GM12878 (cell line): ENCODE measurements around the gene IFITM1. TPM values are rescaled to one million over a fixed set of nuclear protein-coding genes. Genes with fewer than 3 reads are reported as not detected.
A peak's percentile ranks its signal among the peaks of the same experiment; 100 is the strongest.

Source experiments
- ATAC-seq: fragments of 200-7000 bp; cut with Tn5 transposase; 3 replicates; pipeline ENCODE4 v1.9.1; 2020; ENCODE audit warnings: mild to moderate bottlenecking, moderate library complexity
- BruUV-seq: library from RNA; stranded (reverse); fragments of 400-500 nt; replicated peaks from 2 replicates; lab custom pipeline; 2021; lab: Mats Ljungman, UMichigan
- CTCF ChIA-PET: fragments of 300-600 bp; sonication (Branson Sonifier 250); formaldehyde crosslinking; extraction: SDS; loops from one replicate; lab custom pipeline; 2021; ENCODE audit warnings: inconsistent platforms; lab: Yijun Ruan, JAX
- POLR2A ChIA-PET: fragments of 350-600 bp; formaldehyde crosslinking; extraction: SDS; loops from one replicate; lab custom pipeline; 2021; ENCODE audit warnings: inconsistent platforms; lab: Charles Lee
- RAD21 ChIA-PET: fragments of 300-600 bp; sonication (Branson Sonifier 250); formaldehyde crosslinking; loops from one replicate; lab custom pipeline; 2023; ENCODE audit warnings: antibody characterized with exemption; ENCODE audit not compliant: unreplicated experiment; lab: Charles Lee
- SMC1A ChIA-PET: fragments of 300-600 bp; sonication (Branson Sonifier 250); formaldehyde crosslinking; loops from one replicate; lab custom pipeline; 2023; ENCODE audit not compliant: unreplicated experiment, uncharacterized antibody; lab: Charles Lee
- DNase-seq: peaks from one replicate; pipeline ENCODE4 v3.0.0-alpha.2; 2011; ENCODE audit warnings: low read depth, low spot score
- FAIRE-seq: peaks from 3 replicates; lab custom pipeline; 2011; peaks lifted over from hg19 to GRCh38; lab: Jason Lieb, UNC
- H2AFZ ChIP-seq: 2 replicates; pipeline ENCODE4 v1.6.0; 2011; ENCODE audit warnings: low read depth, low read length, control low read depth; ENCODE audit not compliant: control insufficient read depth
- H3K27ac ChIP-seq: 2 replicates; pipeline ENCODE4 v1.5.1; 2011; ENCODE audit warnings: control low read depth; ENCODE audit not compliant: control insufficient read depth, insufficient read depth
- H3K27me3 ChIP-seq, 2 experiments: replicated peaks in 1 of 2; 2 replicates each; pipeline versions ENCODE4 v1.6.0 to v1.6.1; 2011; ENCODE audit warnings: low read length in 1 of 2; ENCODE audit not compliant: control insufficient read depth in 2 of 2, insufficient read depth in 2 of 2
- H3K36me3 ChIP-seq, 2 experiments: 2 replicates each; pipeline ENCODE4 v1.5.1; 2011; ENCODE audit warnings: low read length in 1 of 2; ENCODE audit not compliant: control insufficient read depth in 2 of 2, insufficient read depth in 2 of 2
- H3K4me1 ChIP-seq: 2 replicates; pipeline ENCODE4 v1.6.1; 2011; ENCODE audit warnings: mild to moderate bottlenecking, low read length, moderate library complexity, mixed read lengths; ENCODE audit not compliant: control insufficient read depth, insufficient read depth
- H3K4me2 ChIP-seq: 2 replicates; pipeline ENCODE4 v1.6.0; 2011; ENCODE audit warnings: control low read depth; ENCODE audit not compliant: control insufficient read depth, insufficient read depth
- H3K4me3 ChIP-seq: fragments of 200-600 bp; sonication (generic); 2 replicates; pipeline ENCODE4 v1.5.1; 2016
- H3K79me2 ChIP-seq: 2 replicates; pipeline ENCODE4 v1.6.0; 2011; ENCODE audit warnings: low read length; ENCODE audit not compliant: control insufficient read depth, insufficient read depth
- H3K9ac ChIP-seq: 2 replicates; pipeline ENCODE4 v1.8.0; 2011; ENCODE audit warnings: low read length, control low read depth, mixed read lengths; ENCODE audit not compliant: control insufficient read depth, insufficient read depth
- H3K9me3 ChIP-seq: replicated peaks from 3 replicates; pipeline ENCODE4 v1.5.1; 2011; ENCODE audit warnings: mild to moderate bottlenecking, low read length; ENCODE audit not compliant: control insufficient read depth, insufficient read depth
- H4K20me1 ChIP-seq: 2 replicates; pipeline ENCODE4 v1.6.0; 2011; ENCODE audit not compliant: control insufficient read depth, insufficient read depth
- BHLHE40 ChIP-seq, 2 experiments: fragments of 450-650 bp in 1 of 2; IDR thresholded peaks; 2 replicates each; pipeline ENCODE4 v1.6.1; 2011 to 2017; ENCODE audit warnings: low read depth in 2 of 2, borderline replicate concordance in 1 of 2, improper control_type of control experiment in 1 of 2, low read length in 1 of 2, mild to moderate bottlenecking in 1 of 2
- ETV6 ChIP-seq, 2 experiments: fragments of 450-650 bp in 1 of 2; IDR thresholded peaks in 1 of 2; conservative IDR thresholded peaks in 1 of 2; 2 replicates each; pipeline ENCODE4 v1.6.1; 2014; ENCODE audit warnings: antibody characterized with exemption in 1 of 2, borderline replicate concordance in 1 of 2, low read depth in 1 of 2, mild to moderate bottlenecking in 1 of 2, moderate library complexity in 1 of 2
- GATAD2B ChIP-seq: fragments of 450-650 bp; conservative IDR thresholded peaks from 2 replicates; pipeline ENCODE4 v1.6.1; 2017; ENCODE audit warnings: low read depth, mild to moderate bottlenecking, moderate library complexity
- HDAC2 ChIP-seq: fragments of 200-600 bp; sonication (generic); IDR thresholded peaks from 2 replicates; pipeline ENCODE4 v1.6.1; 2017
- NFXL1 ChIP-seq: fragments of 450-650 bp; IDR thresholded peaks from 2 replicates; pipeline ENCODE4 v1.6.1; 2017; ENCODE audit warnings: antibody characterized with exemption, mild to moderate bottlenecking, borderline replicate concordance
- NR2F1 ChIP-seq: fragments of 450-650 bp; conservative IDR thresholded peaks from 2 replicates; pipeline ENCODE4 v1.6.1; 2017; ENCODE audit warnings: mild to moderate bottlenecking
- RBBP5 ChIP-seq: fragments of 200-600 bp; sonication (generic); conservative IDR thresholded peaks from 2 replicates; pipeline ENCODE4 v1.6.1; 2016
- SUPT20H ChIP-seq: IDR thresholded peaks from 2 replicates; pipeline ENCODE4 v1.6.1; 2011; ENCODE audit warnings: low read depth, mild to moderate bottlenecking, low read length, moderate library complexity, borderline replicate concordance; ENCODE audit not compliant: control insufficient read depth
- WGBS: methylation state at CpG from one replicate; pipeline ENCODE4 v1.1.6; 2016; ENCODE audit warnings: low lambda C conversion rate; ENCODE audit not compliant: insufficient replicate concordance, insufficient coverage; ENCODE audit errors: missing lambda C conversion rate; 5-methylcytosine and 5-hydroxymethylcytosine counted together
- in situ Hi-C: fragments of 300-500 bp; cut with MboI; formaldehyde crosslinking; loops from 9 replicates; pipeline ENCODE4 v1.14.3; 2018; ENCODE audit warnings: mixed read lengths
- intact Hi-C: fragments of 100-400 bp; cut with micrococcal nuclease; formaldehyde crosslinking; loops from one replicate; pipeline ENCODE4 v1.14.2; 2022; ENCODE audit not compliant: unreplicated experiment
- polyA plus RNA-seq, 11 experiments: library from polyadenylated mRNA; depleted of rRNA in 4 of 11; unstranded in 6 of 11; stranded (reverse) in 5 of 11; fragments of >200 nt; fragmentation: Nextera tagmentation in 4 of 11; fragmentation: Illumina TruSeq in 1 of 11; extraction: Ambion mirVana in 4 of 11; extraction: Trizol in 1 of 11; gene quantifications; 1 replicate in 1 of 11; 2 replicates in 10 of 11; pipeline versions ENCODE4 v1.2.1 to v1.2.3, GENCODE V29; 2011 to 2016; ENCODE audit warnings: inconsistent platforms in 2 of 11, missing spikeins in 2 of 11, low read depth in 1 of 11
- total RNA-seq, 4 experiments: library from RNA; depleted of rRNA in 3 of 4; stranded (reverse); fragments of >200 nt in 3 of 4; fragmentation: Illumina TruSeq in 1 of 4; extraction: Trizol in 1 of 4; gene quantifications; 2 replicates each; pipeline versions ENCODE4 v1.2.1 to v1.2.3, GENCODE V29; 2013 to 2021
- TF ChIP-seq, protein P1 (sequence below): fragments of 450-650 bp; formaldehyde crosslinking; IDR thresholded peaks from 2 replicates; pipeline ENCODE4 v1.4.0; 2022; ENCODE audit warnings: mild to moderate bottlenecking, moderate library complexity
- TF ChIP-seq, protein P2 (sequence below): fragments of 450-650 bp; IDR thresholded peaks from 2 replicates; pipeline ENCODE4 v1.6.1; 2014; ENCODE audit warnings: mild to moderate bottlenecking
- TF ChIP-seq, protein P3 (sequence below): fragments of 150-350 bp; IDR thresholded peaks from 2 replicates; pipeline ENCODE4 v1.6.1; 2016; ENCODE audit warnings: low read depth, low read length

Gene IFITM1
- total and polyA plus RNA-seq, 10 of the 15 experiments (the other 5 are each of a cell fraction or from before 2014, with no cell fraction given): 396 to 2,788 (median 607) TPM

DNA sequence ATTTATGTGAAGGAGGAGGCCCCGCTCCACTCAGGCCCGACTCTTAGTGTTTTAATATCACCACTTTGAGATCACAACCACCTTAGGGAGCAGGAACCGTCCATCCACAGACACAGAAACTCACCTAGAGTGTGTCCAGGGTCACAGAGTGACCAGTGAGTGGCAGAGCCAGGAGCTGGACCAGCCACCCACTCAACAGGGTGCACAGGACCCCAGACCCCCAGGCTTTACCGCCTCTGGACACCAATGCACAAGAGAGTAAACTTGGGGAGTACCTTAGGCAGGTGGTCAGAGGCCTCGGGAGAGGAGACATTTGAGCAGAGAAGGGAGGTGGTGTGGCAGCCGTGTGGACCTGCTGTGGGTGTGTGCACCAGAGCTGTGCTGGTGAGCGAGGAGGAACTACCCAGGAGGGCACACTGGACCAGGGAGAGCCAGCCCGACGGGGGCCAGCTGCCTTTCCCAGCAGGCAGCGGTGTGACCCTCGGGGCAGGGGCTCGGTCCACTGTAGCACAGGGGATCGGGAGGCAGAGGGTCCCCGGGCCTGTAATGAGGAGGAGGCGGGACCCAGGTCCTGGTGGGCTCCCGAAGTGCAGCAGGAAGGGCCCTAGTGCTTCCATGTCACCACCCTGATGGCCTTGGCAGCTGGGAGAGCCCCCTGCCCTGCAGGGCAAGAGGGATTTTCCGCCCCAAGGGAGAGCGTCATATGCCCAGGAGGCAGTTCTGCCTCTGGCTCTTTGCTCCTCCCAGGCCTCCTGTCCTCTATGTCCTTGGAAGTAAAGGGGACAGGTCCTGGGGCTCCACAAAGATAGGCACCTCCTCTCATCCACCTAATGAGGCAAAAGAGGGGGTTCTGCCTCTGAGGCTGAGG, 43.2 kb upstream of the IFITM1 start:
- TF ChIP-seq NFXL1: no peak
- TF ChIP-seq, protein P1, sequence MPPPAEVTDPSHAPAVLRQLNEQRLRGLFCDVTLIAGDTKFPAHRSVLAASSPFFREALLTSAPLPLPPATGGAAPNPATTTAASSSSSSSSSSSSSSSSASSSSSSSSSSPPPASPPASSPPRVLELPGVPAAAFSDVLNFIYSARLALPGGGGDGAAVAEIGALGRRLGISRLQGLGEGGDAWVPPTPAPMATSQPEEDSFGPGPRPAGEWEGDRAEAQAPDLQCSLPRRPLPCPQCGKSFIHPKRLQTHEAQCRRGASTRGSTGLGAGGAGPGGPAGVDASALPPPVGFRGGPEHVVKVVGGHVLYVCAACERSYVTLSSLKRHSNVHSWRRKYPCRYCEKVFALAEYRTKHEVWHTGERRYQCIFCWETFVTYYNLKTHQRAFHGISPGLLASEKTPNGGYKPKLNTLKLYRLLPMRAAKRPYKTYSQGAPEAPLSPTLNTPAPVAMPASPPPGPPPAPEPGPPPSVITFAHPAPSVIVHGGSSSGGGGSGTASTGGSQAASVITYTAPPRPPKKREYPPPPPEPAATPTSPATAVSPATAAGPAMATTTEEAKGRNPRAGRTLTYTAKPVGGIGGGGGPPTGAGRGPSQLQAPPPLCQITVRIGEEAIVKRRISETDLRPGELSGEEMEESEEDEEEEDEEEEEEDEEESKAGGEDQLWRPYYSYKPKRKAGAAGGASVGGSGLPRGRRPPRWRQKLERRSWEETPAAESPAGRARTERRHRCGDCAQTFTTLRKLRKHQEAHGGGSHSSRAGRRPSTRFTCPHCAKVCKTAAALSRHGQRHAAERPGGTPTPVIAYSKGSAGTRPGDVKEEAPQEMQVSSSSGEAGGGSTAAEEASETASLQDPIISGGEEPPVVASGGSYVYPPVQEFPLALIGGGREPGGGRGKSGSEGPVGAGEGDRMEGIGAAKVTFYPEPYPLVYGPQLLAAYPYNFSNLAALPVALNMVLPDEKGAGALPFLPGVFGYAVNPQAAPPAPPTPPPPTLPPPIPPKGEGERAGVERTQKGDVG (CRISPR knock-in tag): no peak
- TF ChIP-seq SUPT20H: no peak
- TF ChIP-seq, protein P2, sequence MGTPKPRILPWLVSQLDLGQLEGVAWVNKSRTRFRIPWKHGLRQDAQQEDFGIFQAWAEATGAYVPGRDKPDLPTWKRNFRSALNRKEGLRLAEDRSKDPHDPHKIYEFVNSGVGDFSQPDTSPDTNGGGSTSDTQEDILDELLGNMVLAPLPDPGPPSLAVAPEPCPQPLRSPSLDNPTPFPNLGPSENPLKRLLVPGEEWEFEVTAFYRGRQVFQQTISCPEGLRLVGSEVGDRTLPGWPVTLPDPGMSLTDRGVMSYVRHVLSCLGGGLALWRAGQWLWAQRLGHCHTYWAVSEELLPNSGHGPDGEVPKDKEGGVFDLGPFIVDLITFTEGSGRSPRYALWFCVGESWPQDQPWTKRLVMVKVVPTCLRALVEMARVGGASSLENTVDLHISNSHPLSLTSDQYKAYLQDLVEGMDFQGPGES: no peak
- TF ChIP-seq, protein P3, sequence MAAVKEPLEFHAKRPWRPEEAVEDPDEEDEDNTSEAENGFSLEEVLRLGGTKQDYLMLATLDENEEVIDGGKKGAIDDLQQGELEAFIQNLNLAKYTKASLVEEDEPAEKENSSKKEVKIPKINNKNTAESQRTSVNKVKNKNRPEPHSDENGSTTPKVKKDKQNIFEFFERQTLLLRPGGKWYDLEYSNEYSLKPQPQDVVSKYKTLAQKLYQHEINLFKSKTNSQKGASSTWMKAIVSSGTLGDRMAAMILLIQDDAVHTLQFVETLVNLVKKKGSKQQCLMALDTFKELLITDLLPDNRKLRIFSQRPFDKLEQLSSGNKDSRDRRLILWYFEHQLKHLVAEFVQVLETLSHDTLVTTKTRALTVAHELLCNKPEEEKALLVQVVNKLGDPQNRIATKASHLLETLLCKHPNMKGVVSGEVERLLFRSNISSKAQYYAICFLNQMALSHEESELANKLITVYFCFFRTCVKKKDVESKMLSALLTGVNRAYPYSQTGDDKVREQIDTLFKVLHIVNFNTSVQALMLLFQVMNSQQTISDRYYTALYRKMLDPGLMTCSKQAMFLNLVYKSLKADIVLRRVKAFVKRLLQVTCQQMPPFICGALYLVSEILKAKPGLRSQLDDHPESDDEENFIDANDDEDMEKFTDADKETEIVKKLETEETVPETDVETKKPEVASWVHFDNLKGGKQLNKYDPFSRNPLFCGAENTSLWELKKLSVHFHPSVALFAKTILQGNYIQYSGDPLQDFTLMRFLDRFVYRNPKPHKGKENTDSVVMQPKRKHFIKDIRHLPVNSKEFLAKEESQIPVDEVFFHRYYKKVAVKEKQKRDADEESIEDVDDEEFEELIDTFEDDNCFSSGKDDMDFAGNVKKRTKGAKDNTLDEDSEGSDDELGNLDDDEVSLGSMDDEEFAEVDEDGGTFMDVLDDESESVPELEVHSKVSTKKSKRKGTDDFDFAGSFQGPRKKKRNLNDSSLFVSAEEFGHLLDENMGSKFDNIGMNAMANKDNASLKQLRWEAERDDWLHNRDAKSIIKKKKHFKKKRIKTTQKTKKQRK: no peak
- no peak for TF ChIP-seq NR2F1
- TF ChIP-seq GATAD2B: no peak
- no peak for TF ChIP-seq BHLHE40 (IDR thresholded peaks at IDR 0.05; ENCODE audit: borderline replicate concordance in 1 of 2, low read depth in 2 of 2, low read length in 1 of 2)
- TF ChIP-seq RBBP5: no peak
- no peak for TF ChIP-seq HDAC2
- no peak for TF ChIP-seq ETV6 (conservative IDR thresholded peaks at IDR 0.05 in 1 of 2, IDR thresholded peaks at IDR 0.05 in 1 of 2; ENCODE audit: borderline replicate concordance in 1 of 2, low read depth in 1 of 2)
- TF ChIP-seq, all 136 proteins: peak for 0
- Histone ChIP-seq H3K36me3 (no peaks in the 10 kb centered on the region), H3K4me3 (no peak overlapping the region), H4K20me1 (no peaks in the 10 kb centered on the region), H3K4me2 (0 out of 2 replicates have a peak overlapping the region, but pooled peaks have one; percentile 13), H3K79me2 (peaks cover 7% of the 10 kb centered on the region), H3K9me3 (no peaks in the 10 kb centered on the region), H2AFZ (no peak overlapping the region), H3K9ac (no peak overlapping the region), H3K27ac (no peak overlapping the region), H3K27me3 (no peaks in the 10 kb centered on the region), H3K4me1 (peaks cover 14% of the 10 kb centered on the region)
- ChIA-PET RAD21 (no interaction called here), POLR2A (interaction anchor here (1.2 kb wide), 1 partner anchor 16 kb away, joined by 3 read pairs; no protein-coding TSS in a partner anchor), SMC1A (interaction anchor here (1.0 kb wide), 1 partner anchor 19 kb away, joined by 3 read pairs; the partner anchor contains the start of gene PGGHG), CTCF (interaction anchor here (1.4 kb wide), 1 partner anchor 20 kb away, joined by 3 read pairs; no protein-coding TSS in a partner anchor)
- FAIRE-seq (no peak), ATAC-seq (no peak), DNase-seq (no peak)
- in situ Hi-C loops: no loop called here
- intact Hi-C loops: no loop called here
- WGBS: 79% methylated on average over 18 of the region's 18 CpGs
- no TSS peak for BruUV-seq
